K562 (cell line): ENCODE measurements around the gene P2RY11. TPM values are rescaled to one million over a fixed set of nuclear protein-coding genes. Genes with fewer than 3 reads are reported as not detected.
A peak's percentile ranks its signal among the peaks of the same experiment; 100 is the strongest.

Experiments
- BDP1 ChIP-seq: IDR thresholded peaks from 3 replicates; pipeline ENCODE4 v1.6.1; 2011; ENCODE audit not compliant: insufficient read length, insufficient read depth
- CBX1 ChIP-seq: sonication (generic); IDR thresholded peaks from 2 replicates; pipeline ENCODE4 v1.6.1; 2016; ENCODE audit warnings: antibody characterized with exemption, low read depth, mild to moderate bottlenecking
- CCNT2 ChIP-seq: IDR thresholded peaks from 2 replicates; pipeline ENCODE4 v1.6.1; 2011; ENCODE audit warnings: borderline replicate concordance, low read depth, mild to moderate bottlenecking, moderate library complexity, mixed read lengths, low read length; ENCODE audit not compliant: insufficient read length; ENCODE audit errors: extremely low read depth
- CHD2 ChIP-seq: IDR thresholded peaks from 2 replicates; pipeline ENCODE4 v1.6.1; 2011; ENCODE audit warnings: low read depth, low read length
- ESRRB ChIP-seq: fragments of 250-450 bp; sonication (Bioruptor Pico); IDR thresholded peaks from 2 replicates; pipeline ENCODE4 v1.5.0; 2020; ENCODE audit warnings: mild to moderate bottlenecking, moderate library complexity, borderline replicate concordance
- FIP1L1 ChIP-seq: fragments of 200-400 bp; formaldehyde crosslinking; IDR thresholded peaks from 2 replicates; pipeline ENCODE4 v1.6.1; 2018; ENCODE audit warnings: mild to moderate bottlenecking, low read depth, low read length; ENCODE audit not compliant: poor library complexity, severe bottlenecking
- HDAC6 ChIP-seq: IDR thresholded peaks from 2 replicates; pipeline ENCODE4 v1.6.1; 2012; ENCODE audit warnings: low read depth, mild to moderate bottlenecking, control low read depth, inconsistent platforms, low read length, moderate library complexity
- PCBP1 ChIP-seq: fragments of 200-400 bp; formaldehyde crosslinking; IDR thresholded peaks from 2 replicates; pipeline ENCODE4 v1.6.1; 2018; ENCODE audit warnings: mild to moderate bottlenecking, low read depth, low read length; ENCODE audit not compliant: poor library complexity, severe bottlenecking
- PHTF2 ChIP-seq: fragments of 250-450 bp; sonication (Bioruptor Pico); IDR thresholded peaks from 2 replicates; pipeline ENCODE4 v1.5.0; 2021; ENCODE audit warnings: mild to moderate bottlenecking
- POLR2G ChIP-seq: fragments of 200-400 bp; formaldehyde crosslinking; IDR thresholded peaks from 2 replicates; pipeline ENCODE4 v1.6.1; 2017; ENCODE audit warnings: low read depth, mild to moderate bottlenecking, antibody characterized with exemption, low read length, moderate library complexity
- RBM14 ChIP-seq: fragments of 200-400 bp; formaldehyde crosslinking; IDR thresholded peaks from 2 replicates; pipeline ENCODE4 v1.6.1; 2018; ENCODE audit warnings: low read depth, mild to moderate bottlenecking, low read length, moderate library complexity, borderline replicate concordance; ENCODE audit not compliant: insufficient read depth
- TAF1 ChIP-seq: IDR thresholded peaks from 2 replicates; pipeline ENCODE4 v1.6.1; 2011; ENCODE audit warnings: mild to moderate bottlenecking, low read length, moderate library complexity; ENCODE audit not compliant: insufficient read depth, control insufficient read depth, severe bottlenecking; ENCODE audit errors: extremely low read depth
- U2AF1 ChIP-seq: fragments of 200-400 bp; formaldehyde crosslinking; optimal IDR thresholded peaks from 2 replicates; pipeline ENCODE3; 2017; ENCODE audit warnings: mild to moderate bottlenecking, low read depth, low read length, moderate library complexity
- ZNF121 ChIP-seq: sonication (generic); formaldehyde crosslinking; conservative IDR thresholded peaks from 2 replicates; pipeline ENCODE4 v1.8.0; 2022; ENCODE audit warnings: missing genetic modification reagents
- ZNF134 ChIP-seq: fragments of 250-450 bp; sonication (Bioruptor Pico); conservative IDR thresholded peaks from 2 replicates; pipeline ENCODE4 v1.4.0; 2020
- ZSCAN32 ChIP-seq: fragments of 450-650 bp; formaldehyde crosslinking; IDR thresholded peaks from 2 replicates; pipeline ENCODE4 v1.4.0; 2020; ENCODE audit warnings: mild to moderate bottlenecking, moderate library complexity
- ZZZ3 ChIP-seq: fragments of 450-650 bp; IDR thresholded peaks from 2 replicates; pipeline ENCODE4 v1.6.1; 2016; ENCODE audit warnings: antibody characterized with exemption, mild to moderate bottlenecking, moderate library complexity
- polyA plus RNA-seq, 8 experiments: library from polyadenylated mRNA; depleted of rRNA in 4 of 8; stranded (reverse) in 5 of 8; unstranded in 3 of 8; fragments of >200 nt; fragmentation: Nextera tagmentation in 2 of 8; fragmentation: Illumina TruSeq in 1 of 8; extraction: Ambion mirVana in 2 of 8; extraction: Trizol in 1 of 8; gene quantifications; 2 replicates each; pipeline versions ENCODE4 v1.2.1 to v1.2.3, GENCODE V29; 2011 to 2014; ENCODE audit warnings: inconsistent platforms in 1 of 8, missing spikeins in 1 of 8
- total RNA-seq, 7 experiments: library from RNA; depleted of rRNA in 6 of 7; stranded (reverse); fragments of >200 nt in 6 of 7; fragmentation: Illumina TruSeq in 2 of 7; extraction: Trizol in 2 of 7; gene quantifications; 2 replicates each; pipeline versions ENCODE4 v1.2.1 to v1.2.3, GENCODE V29; 2011 to 2021; ENCODE audit warnings: low replicate concordance in 1 of 7
- TF ChIP-seq, protein P1 (sequence below): IDR thresholded peaks from 2 replicates; pipeline ENCODE4 v1.6.1; 2011; ENCODE audit not compliant: insufficient read length; ENCODE audit errors: extremely low read depth
- TF ChIP-seq, protein P2 (sequence below): fragments of 450-650 bp; IDR thresholded peaks from 2 replicates; pipeline ENCODE4 v1.6.1; 2016; ENCODE audit warnings: low read depth

P2RY11 gene
- total and polyA plus RNA-seq, 9 of the 15 experiments (the other 6 are each of a cell fraction or from before 2014, with no cell fraction given) = 0.03 to 10.1 (median 1.5) TPM

DNA sequence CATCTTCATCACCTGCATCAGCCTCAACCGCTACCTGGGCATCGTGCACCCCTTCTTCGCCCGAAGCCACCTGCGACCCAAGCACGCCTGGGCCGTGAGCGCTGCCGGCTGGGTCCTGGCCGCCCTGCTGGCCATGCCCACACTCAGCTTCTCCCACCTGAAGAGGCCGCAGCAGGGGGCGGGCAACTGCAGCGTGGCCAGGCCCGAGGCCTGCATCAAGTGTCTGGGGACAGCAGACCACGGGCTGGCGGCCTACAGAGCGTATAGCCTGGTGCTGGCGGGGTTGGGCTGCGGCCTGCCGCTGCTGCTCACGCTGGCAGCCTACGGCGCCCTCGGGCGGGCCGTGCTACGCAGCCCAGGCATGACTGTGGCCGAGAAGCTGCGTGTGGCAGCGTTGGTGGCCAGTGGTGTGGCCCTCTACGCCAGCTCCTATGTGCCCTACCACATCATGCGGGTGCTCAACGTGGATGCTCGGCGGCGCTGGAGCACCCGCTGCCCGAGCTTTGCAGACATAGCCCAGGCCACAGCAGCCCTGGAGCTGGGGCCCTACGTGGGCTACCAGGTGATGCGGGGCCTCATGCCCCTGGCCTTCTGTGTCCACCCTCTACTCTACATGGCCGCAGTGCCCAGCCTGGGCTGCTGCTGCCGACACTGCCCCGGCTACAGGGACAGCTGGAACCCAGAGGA, 2.6 kb downstream of the P2RY11 start (continued):
- TF ChIP-seq, protein P1, sequence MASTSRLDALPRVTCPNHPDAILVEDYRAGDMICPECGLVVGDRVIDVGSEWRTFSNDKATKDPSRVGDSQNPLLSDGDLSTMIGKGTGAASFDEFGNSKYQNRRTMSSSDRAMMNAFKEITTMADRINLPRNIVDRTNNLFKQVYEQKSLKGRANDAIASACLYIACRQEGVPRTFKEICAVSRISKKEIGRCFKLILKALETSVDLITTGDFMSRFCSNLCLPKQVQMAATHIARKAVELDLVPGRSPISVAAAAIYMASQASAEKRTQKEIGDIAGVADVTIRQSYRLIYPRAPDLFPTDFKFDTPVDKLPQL = no peak
- TF ChIP-seq CHD2 (peak; percentile 51; the same call in 1 of the 2 replicates), CBX1 (0 out of 2 replicates have a peak, but pooled peaks have one; percentile 31), FIP1L1 (peak; percentile 97), PHTF2 (CRISPR knock-in tag) (no peak), POLR2G (peak; percentile 78), BDP1 (no peak), HDAC6 (0 out of 2 replicates have a peak, but pooled peaks have one; percentile 46), ZNF121 (CRISPR knock-in tag) (no peak), ESRRB (CRISPR knock-in tag) (no peak), RBM14 (0 out of 2 replicates have a peak, but pooled peaks have one; percentile 68), PCBP1 (peak; percentile 78), ZZZ3 (no peak), ZSCAN32 (CRISPR knock-in tag) (no peak), CCNT2 (peak; percentile 76), ZNF134 (CRISPR knock-in tag) (no peak), U2AF1 (peak; percentile 99), TAF1 (no peak)
- TF ChIP-seq, protein P2, sequence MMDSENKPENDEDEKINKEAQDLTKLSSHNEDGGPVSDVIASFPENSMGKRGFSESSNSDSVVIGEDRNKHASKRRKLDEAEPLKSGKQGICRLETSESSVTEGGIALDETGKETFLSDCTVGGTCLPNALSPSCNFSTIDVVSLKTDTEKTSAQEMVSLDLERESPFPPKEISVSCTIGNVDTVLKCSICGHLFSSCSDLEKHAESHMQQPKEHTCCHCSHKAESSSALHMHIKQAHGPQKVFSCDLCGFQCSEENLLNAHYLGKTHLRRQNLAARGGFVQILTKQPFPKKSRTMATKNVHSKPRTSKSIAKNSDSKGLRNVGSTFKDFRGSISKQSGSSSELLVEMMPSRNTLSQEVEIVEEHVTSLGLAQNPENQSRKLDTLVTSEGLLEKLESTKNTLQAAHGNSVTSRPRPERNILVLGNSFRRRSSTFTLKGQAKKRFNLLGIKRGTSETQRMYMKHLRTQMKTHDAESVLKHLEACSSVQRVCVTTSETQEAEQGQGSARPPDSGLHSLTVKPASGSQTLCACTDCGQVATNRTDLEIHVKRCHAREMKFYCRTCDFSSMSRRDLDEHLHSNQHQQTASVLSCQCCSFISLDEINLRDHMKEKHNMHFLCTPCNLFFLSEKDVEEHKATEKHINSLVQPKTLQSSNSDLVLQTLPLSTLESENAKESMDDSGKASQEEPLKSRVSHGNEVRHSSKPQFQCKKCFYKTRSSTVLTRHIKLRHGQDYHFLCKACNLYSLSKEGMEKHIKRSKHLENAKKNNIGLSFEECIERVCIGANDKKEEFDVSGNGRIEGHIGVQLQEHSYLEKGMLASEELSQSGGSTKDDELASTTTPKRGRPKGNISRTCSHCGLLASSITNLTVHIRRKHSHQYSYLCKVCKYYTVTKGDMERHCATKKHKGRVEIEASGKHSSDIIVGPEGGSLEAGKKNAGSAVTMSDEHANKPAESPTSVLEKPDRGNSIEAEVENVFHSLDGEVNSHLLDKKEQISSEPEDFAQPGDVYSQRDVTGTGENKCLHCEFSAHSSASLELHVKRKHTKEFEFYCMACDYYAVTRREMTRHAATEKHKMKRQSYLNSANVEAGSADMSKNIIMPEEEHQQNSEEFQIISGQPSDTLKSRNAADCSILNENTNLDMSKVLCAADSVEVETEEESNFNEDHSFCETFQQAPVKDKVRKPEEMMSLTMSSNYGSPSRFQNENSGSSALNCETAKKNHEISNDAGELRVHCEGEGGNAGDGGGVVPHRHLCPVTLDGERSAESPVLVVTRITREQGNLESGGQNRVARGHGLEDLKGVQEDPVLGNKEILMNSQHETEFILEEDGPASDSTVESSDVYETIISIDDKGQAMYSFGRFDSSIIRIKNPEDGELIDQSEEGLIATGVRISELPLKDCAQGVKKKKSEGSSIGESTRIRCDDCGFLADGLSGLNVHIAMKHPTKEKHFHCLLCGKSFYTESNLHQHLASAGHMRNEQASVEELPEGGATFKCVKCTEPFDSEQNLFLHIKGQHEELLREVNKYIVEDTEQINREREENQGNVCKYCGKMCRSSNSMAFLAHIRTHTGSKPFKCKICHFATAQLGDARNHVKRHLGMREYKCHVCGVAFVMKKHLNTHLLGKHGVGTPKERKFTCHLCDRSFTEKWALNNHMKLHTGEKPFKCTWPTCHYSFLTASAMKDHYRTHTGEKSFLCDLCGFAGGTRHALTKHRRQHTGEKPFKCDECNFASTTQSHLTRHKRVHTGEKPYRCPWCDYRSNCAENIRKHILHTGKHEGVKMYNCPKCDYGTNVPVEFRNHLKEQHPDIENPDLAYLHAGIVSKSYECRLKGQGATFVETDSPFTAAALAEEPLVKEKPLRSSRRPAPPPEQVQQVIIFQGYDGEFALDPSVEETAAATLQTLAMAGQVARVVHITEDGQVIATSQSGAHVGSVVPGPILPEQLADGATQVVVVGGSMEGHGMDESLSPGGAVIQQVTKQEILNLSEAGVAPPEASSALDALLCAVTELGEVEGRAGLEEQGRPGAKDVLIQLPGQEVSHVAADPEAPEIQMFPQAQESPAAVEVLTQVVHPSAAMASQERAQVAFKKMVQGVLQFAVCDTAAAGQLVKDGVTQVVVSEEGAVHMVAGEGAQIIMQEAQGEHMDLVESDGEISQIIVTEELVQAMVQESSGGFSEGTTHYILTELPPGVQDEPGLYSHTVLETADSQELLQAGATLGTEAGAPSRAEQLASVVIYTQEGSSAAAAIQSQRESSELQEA = no peak
- TF ChIP-seq, all 486 proteins: peak for 31
